Naive thymus-derived CD4-positive, alpha-beta T cell (primary cell): Measurements from ENCODE around the gene MBD6. TPM values are rescaled to one million over a fixed set of nuclear protein-coding genes. Genes with fewer than 3 reads are reported as not detected.

ENCODE experiments used
- ATAC-seq: fragments of 150-1000 bp; cut with Tn5 transposase; 2 replicates; pipeline ENCODE4 v1.10.0; 2021; ENCODE audit warnings: mild to moderate bottlenecking, moderate library complexity
- CTCF ChIA-PET: fragments of 350-600 bp; sonication (Branson Sonifier 250); formaldehyde crosslinking; loops from one replicate; lab custom pipeline; 2021; ENCODE audit warnings: antibody characterized with exemption; lab: Charles Lee
- POLR2A ChIA-PET: fragments of 350-600 bp; sonication (Branson Sonifier 250); formaldehyde crosslinking; loops from one replicate; lab custom pipeline; 2021; ENCODE audit warnings: antibody characterized with exemption, inconsistent platforms; lab: Charles Lee
- DNase-seq, 9 donors: peaks; one replicate each; pipeline versions ENCODE4 v3.0.0 to v3.0.0-alpha.2; 2020 to 2022; ENCODE audit warnings: mixed read lengths in 1 of 9
- H3K27ac ChIP-seq: one replicate; pipeline ENCODE4 v1.7.0; 2013; ENCODE audit warnings: mild to moderate bottlenecking, low read depth, low read length, moderate library complexity
- H3K27me3 ChIP-seq, 2 donors: one replicate each; pipeline ENCODE4 v1.7.0; 2013; ENCODE audit warnings: low read length in 2 of 2, mild to moderate bottlenecking in 2 of 2, moderate library complexity in 2 of 2; ENCODE audit not compliant: control insufficient read depth in 2 of 2, insufficient read depth in 2 of 2
- H3K36me3 ChIP-seq, 3 experiments: 1 replicate in 2 of 3; 2 replicates in 1 of 3; pipeline ENCODE4 v1.7.0; 2013; ENCODE audit warnings: low read length in 3 of 3, mild to moderate bottlenecking in 3 of 3, moderate library complexity in 1 of 3; ENCODE audit not compliant: insufficient read depth in 3 of 3, control insufficient read depth in 2 of 3
- H3K4me1 ChIP-seq, 2 donors: one replicate each; pipeline ENCODE4 v1.7.0; 2013; ENCODE audit warnings: low read length in 2 of 2, mild to moderate bottlenecking in 2 of 2, moderate library complexity in 1 of 2; ENCODE audit not compliant: control insufficient read depth in 2 of 2, insufficient read depth in 2 of 2
- H3K4me3 ChIP-seq: 2 replicates; pipeline ENCODE4 v1.7.0; 2013; ENCODE audit warnings: mild to moderate bottlenecking, low read length
- H3K9me3 ChIP-seq, 3 experiments: 1 replicate in 2 of 3; 2 replicates in 1 of 3; pipeline ENCODE4 v1.7.0; 2013; ENCODE audit warnings: low read length in 3 of 3; ENCODE audit not compliant: control insufficient read depth in 2 of 3
- H3K27ac Mint-ChIP-seq, 9 donors: one replicate each; pipeline ENCODE4 v1.8.0; 2020 to 2022; ENCODE audit warnings: mixed read lengths in 9 of 9, mild to moderate bottlenecking in 8 of 9, moderate library complexity in 5 of 9, inconsistent platforms in 2 of 9
- H3K27me3 Mint-ChIP-seq, 5 donors: one replicate each; pipeline ENCODE4 v1.8.0; 2021 to 2022; ENCODE audit warnings: mixed read lengths in 5 of 5, mild to moderate bottlenecking in 1 of 5
- H3K36me3 Mint-ChIP-seq, 5 donors: one replicate each; pipeline ENCODE4 v1.8.0; 2020 to 2022; ENCODE audit warnings: mixed read lengths in 5 of 5, mild to moderate bottlenecking in 3 of 5, inconsistent platforms in 1 of 5
- H3K4me1 Mint-ChIP-seq, 7 donors: one replicate each; pipeline ENCODE4 v1.8.0; 2020 to 2022; ENCODE audit warnings: mixed read lengths in 7 of 7, mild to moderate bottlenecking in 3 of 7, inconsistent platforms in 1 of 7
- H3K4me3 Mint-ChIP-seq, 10 donors: one replicate each; pipeline ENCODE4 v1.8.0; 2020 to 2022; ENCODE audit warnings: mild to moderate bottlenecking in 10 of 10, mixed read lengths in 10 of 10, moderate library complexity in 6 of 10, inconsistent platforms in 2 of 10
- H3K9me3 Mint-ChIP-seq, 11 donors: one replicate each; pipeline ENCODE4 v1.8.0; 2020 to 2022; ENCODE audit warnings: mixed read lengths in 11 of 11, mild to moderate bottlenecking in 4 of 11, inconsistent platforms in 1 of 11, moderate library complexity in 1 of 11
- intact Hi-C, 2 donors: fragments of 100-400 bp; cut with micrococcal nuclease; formaldehyde crosslinking; loops; one replicate each; pipeline ENCODE4 v1.15.1; 2023
- polyA plus RNA-seq, 2 donors: library from polyadenylated mRNA; unstranded; fragments of 300-500 nt; fragmentation: Illumina TruSeq; gene quantifications; one replicate each; pipeline ENCODE4 v1.2.3, GENCODE V29; 2021
- total RNA-seq, 6 experiments: library from RNA in 5 of 6; stranded (reverse) in 5 of 6; gene quantifications; 1 replicate in 5 of 6; 2 replicates in 1 of 6; pipeline ENCODE4 v1.2.3 and lab custom pipeline; 2021 to 2026

MBD6 gene
- total and polyA plus RNA-seq, 7 experiments from 2014 or later, result 0.50 to 127 (median 108) TPM

DNA sequence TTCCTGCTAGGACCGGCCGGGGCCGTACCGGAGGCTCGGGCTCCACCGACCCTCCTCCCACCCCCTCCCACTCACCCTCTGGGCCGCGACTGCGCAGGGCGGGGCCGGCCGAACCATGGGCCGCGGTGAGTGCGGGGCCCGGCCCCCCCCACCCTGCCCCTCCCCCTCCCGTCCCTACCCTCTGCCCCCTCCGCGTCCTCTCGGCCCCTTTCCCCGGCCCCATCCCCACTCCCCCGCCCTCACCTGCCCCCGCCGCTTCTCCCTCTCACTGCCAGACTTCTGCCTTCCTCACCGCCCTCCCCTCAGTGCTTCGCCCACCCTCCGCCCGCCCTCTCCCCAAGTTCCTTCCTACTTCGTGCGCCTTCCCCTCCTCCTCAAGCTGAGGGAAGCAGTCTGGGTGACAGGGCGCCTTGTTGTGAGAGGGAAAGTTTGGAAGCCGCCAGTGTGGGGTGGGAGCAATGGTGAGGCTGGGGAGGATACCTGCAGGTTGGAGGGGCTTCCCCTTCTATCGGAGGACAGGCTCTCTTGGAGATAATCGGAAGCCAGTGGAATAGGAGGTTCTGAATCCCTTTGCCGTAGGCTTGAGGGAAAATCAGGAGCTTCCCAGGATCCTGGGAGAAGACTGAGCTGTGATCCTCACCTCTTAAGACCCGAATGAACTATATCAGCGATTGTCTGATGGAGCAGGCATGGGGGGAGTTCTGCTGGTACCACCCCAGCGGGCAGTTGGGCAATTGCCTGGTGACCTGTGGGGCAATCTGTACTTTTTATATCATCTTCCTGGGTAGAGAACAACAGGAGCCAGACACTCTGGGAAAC is 472 bp downstream of the MBD6 start:
- H3K4me3 Mint-ChIP-seq, result peak overlapping the region; percentile 90 to 99 (median 94)
- ATAC-seq (no peak), DNase-seq (peak in 1 of 9 donors; percentile 66)
- peaks cover 0 to 14% (median 0%) of the 10 kb centered on the region in 5 donors for H3K36me3 Mint-ChIP-seq
- H3K4me1 Mint-ChIP-seq, result peaks cover 39 to 54% (median 50%) of the 10 kb centered on the region in 7 donors
- intact Hi-C loops, result loop anchor here (1.0 to 10.0 kb wide), 9 partner anchors 60 to 1706 kb away; partner anchors contain the start of genes DGKA (in 1 of the 2), NAB2 (in 1 of the 2), NACA (in 1 of the 2) and RPL41 (in 1 of the 2)
- H3K27ac Mint-ChIP-seq, result peak overlapping the region; percentile 82 to 96 (median 93)
- no peaks in the 10 kb centered on the region for H3K27me3 ChIP-seq
- ChIA-PET CTCF (interaction anchor here (1.1 to 2.0 kb wide), 4 partner anchors 21 to 64 kb away, joined by 4 to 7 read pairs (median 5); partner anchors contain the start of gene GLI1), POLR2A (interaction anchor here (0.7 to 2.6 kb wide), 11 partner anchors 7 to 63 kb away, joined by 3 to 15 read pairs (median 4); partner anchors contain the start of genes ARHGAP9 and DCTN2)
- H3K27ac ChIP-seq, result peak overlapping the region; percentile 91
- peaks cover 32 to 39% of the 10 kb centered on the region in 2 donors for H3K4me1 ChIP-seq
- H3K9me3 Mint-ChIP-seq, result peaks cover 0 to 14% (median 0%) of the 10 kb centered on the region in 11 donors
- H3K4me3 ChIP-seq, result peak overlapping the region; percentile 58
- H3K27me3 Mint-ChIP-seq, result peaks cover 0 to 7% (median 0%) of the 10 kb centered on the region in 5 donors
- H3K36me3 ChIP-seq, result peaks cover 0 to 43% (median 14%) of the 10 kb centered on the region in 3 experiments
- H3K9me3 ChIP-seq, result no peaks in the 10 kb centered on the region

GRCh38 chr12:57523706-57524614 is 1.3 kb downstream of the MBD6 start:
- peaks cover 0 to 50% (median 14%) of the 10 kb centered on the region in 3 experiments for H3K36me3 ChIP-seq
- H3K27ac ChIP-seq, result peak overlapping the region; percentile 91
- intact Hi-C loops, result loop anchor here (2.0 to 10.0 kb wide), 7 partner anchors 59 to 1707 kb away; partner anchors contain the start of genes DGKA (in 1 of the 2), NAB2 (in 1 of the 2), NACA (in 1 of the 2) and RPL41 (in 1 of the 2)
- Mint-ChIP-seq H3K9me3 (peaks cover 0 to 14% (median 0%) of the 10 kb centered on the region in 11 donors), H3K27ac (peak overlapping the region; percentile 82 to 96 (median 93)), H3K27me3 (peaks cover 0 to 7% (median 0%) of the 10 kb centered on the region in 5 donors), H3K4me1 (peaks cover 30 to 47% (median 41%) of the 10 kb centered on the region in 7 donors), H3K4me3 (peak overlapping the region; percentile 90 to 99 (median 92)), H3K36me3 (peaks cover 0 to 8% (median 0%) of the 10 kb centered on the region in 5 donors)
- H3K4me3 ChIP-seq, result peak overlapping the region; percentile 58
- DNase-seq (peak in 2 of 9 donors; percentile 12 to 48), ATAC-seq (no peak)
- no peaks in the 10 kb centered on the region for H3K9me3 ChIP-seq
- POLR2A ChIA-PET, result interaction anchor here (0.7 to 2.6 kb wide), 14 partner anchors 8 to 64 kb away, joined by 3 to 15 read pairs (median 4); partner anchors contain the start of genes ARHGAP9 and DCTN2
- H3K27me3 ChIP-seq, result no peaks in the 10 kb centered on the region
- peaks cover 30 to 32% of the 10 kb centered on the region in 2 donors for H3K4me1 ChIP-seq
- CTCF ChIA-PET, result interaction anchor here (0.9 to 2.0 kb wide), 6 partner anchors 15 to 101 kb away, joined by 3 to 7 read pairs (median 4); partner anchors contain the start of gene GLI1

- H3K27ac Mint-ChIP-seq, result peak overlapping the region in 6 of 9 donors; percentile 76 to 96 (median 90)
- peaks cover 23 to 26% of the 10 kb centered on the region in 2 donors for H3K4me1 ChIP-seq
- peaks cover 25 to 42% (median 35%) of the 10 kb centered on the region in 7 donors for H3K4me1 Mint-ChIP-seq
- H3K36me3 Mint-ChIP-seq, result peaks cover 0 to 10% (median 4%) of the 10 kb centered on the region in 5 donors
- H3K4me3 ChIP-seq, result no peak overlapping the region
- ChIA-PET CTCF (interaction anchor here (0.9 to 2.0 kb wide), 4 partner anchors 14 to 66 kb away, joined by 3 to 6 read pairs (median 4); partner anchors contain the start of gene GLI1), POLR2A (interaction anchor here (1.0 to 2.6 kb wide), 6 partner anchors 7 to 21 kb away, joined by 3 to 10 read pairs (median 5); no protein-coding TSS in a partner anchor)
- intact Hi-C loops, result loop anchor here (5.0 to 10.0 kb wide), 4 partner anchors 413 to 1593 kb away; partner anchors contain the start of genes DGKA (in 1 of the 2), NAB2 (in 1 of the 2), NACA (in 1 of the 2) and STAT6 (in 1 of the 2)
- ATAC-seq (no peak), DNase-seq (no peak)
- H3K27ac ChIP-seq, result peak overlapping the region; percentile 91
- peaks cover 0 to 9% (median 0%) of the 10 kb centered on the region in 11 donors for H3K9me3 Mint-ChIP-seq
- peaks cover 0 to 58% (median 18%) of the 10 kb centered on the region in 3 experiments for H3K36me3 ChIP-seq
- no peaks in the 10 kb centered on the region for H3K9me3 ChIP-seq
- H3K4me3 Mint-ChIP-seq, result peak overlapping the region in 7 of 10 donors; percentile 7 to 99 (median 92)
- no peaks in the 10 kb centered on the region for H3K27me3 ChIP-seq
- peaks cover 0 to 7% (median 0%) of the 10 kb centered on the region in 5 donors for H3K27me3 Mint-ChIP-seq
Observed at GRCh38 chr12:57524814-57525614, 2.4 kb downstream of the MBD6 start.

DNA sequence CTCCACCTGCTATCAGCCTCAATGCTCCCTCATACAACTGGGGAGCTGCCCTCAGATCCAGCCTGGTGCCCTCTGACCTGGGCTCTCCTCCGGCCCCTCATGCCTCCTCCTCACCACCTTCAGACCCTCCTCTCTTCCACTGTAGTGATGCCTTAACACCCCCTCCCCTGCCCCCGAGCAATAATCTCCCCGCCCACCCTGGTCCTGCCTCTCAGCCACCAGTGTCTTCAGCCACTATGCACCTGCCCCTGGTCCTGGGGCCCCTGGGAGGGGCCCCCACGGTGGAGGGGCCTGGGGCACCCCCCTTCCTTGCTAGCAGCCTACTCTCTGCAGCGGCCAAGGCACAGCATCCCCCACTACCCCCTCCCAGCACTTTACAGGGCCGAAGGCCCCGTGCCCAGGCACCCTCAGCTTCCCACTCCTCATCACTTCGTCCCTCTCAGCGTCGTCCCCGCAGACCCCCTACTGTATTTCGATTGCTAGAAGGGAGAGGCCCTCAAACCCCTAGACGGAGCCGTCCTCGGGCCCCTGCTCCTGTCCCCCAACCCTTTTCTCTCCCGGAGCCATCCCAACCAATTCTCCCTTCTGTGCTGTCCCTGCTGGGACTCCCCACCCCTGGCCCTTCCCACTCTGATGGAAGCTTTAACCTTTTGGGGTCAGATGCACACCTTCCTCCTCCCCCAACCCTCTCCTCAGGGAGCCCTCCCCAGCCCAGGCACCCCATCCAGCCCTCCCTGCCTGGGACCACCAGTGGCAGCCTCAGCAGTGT is 3.2 kb downstream of the MBD6 start:
- Histone ChIP-seq H3K9me3 (no peaks in the 10 kb centered on the region), H3K27ac (no peak overlapping the region), H3K4me1 (peaks cover 22 to 26% of the 10 kb centered on the region in 2 donors), H3K27me3 (no peaks in the 10 kb centered on the region), H3K4me3 (no peak overlapping the region), H3K36me3 (peaks cover 5 to 66% (median 22%) of the 10 kb centered on the region in 3 experiments)
- Mint-ChIP-seq H3K27ac (peak overlapping the region in 3 of 9 donors; percentile 14 to 58 (median 32)), H3K4me3 (peak overlapping the region in 2 of 10 donors; percentile 7 to 8), H3K27me3 (peaks cover 0 to 3% (median 0%) of the 10 kb centered on the region in 5 donors), H3K4me1 (peaks cover 25 to 36% (median 31%) of the 10 kb centered on the region in 7 donors), H3K36me3 (peaks cover 0 to 12% (median 4%) of the 10 kb centered on the region in 5 donors), H3K9me3 (peaks cover 0 to 5% (median 0%) of the 10 kb centered on the region in 11 donors)
- POLR2A ChIA-PET, result interaction anchor here (0.6 to 2.6 kb wide), 3 partner anchors 10 to 45 kb away, joined by 5 to 10 read pairs (median 5); no protein-coding TSS in a partner anchor
- CTCF ChIA-PET, result interaction anchor here (1.1 kb wide), 1 partner anchor 45 kb away, joined by 3 read pairs; no protein-coding TSS in a partner anchor
- ATAC-seq, result no peak
- intact Hi-C loops, result loop anchor here in 1 of 2 donors (10.0 kb wide), 1 partner anchor 801 kb away; the partner anchor contains the start of gene NACA
- DNase-seq, result no peak
